Lung (tissue), 12 donors: ENCODE results near the gene GH1. TPM values are rescaled to one million over a fixed set of nuclear protein-coding genes. Genes with fewer than 3 reads are reported as not detected.
"Not testable (repeated sequence)": the region's sequence is repeated elsewhere in the genome, so short reads cannot be mapped to it uniquely, and the experiment has no call there.

ENCODE experiments used
- ATAC-seq: fragments of 200-7000 bp; cut with Tn5 transposase; one replicate; pipeline ENCODE4 v1.9.1; 2020; ENCODE audit warnings: moderate number of reproducible peaks; ENCODE audit not compliant: insufficient read depth, low FRiP score
- DNase-seq, 3 donors: peaks; one replicate each; pipeline ENCODE4 v3.0.0-alpha.2; 2013 to 2017
- H3K27ac ChIP-seq, 2 donors: one replicate each; pipeline ENCODE4 v1.5.1; 2013; ENCODE audit warnings: mild to moderate bottlenecking in 2 of 2, moderate library complexity in 2 of 2, control low read depth in 1 of 2, inconsistent platforms in 1 of 2, low read depth in 1 of 2, low read length in 1 of 2
- H3K27me3 ChIP-seq, 3 donors: one replicate each; pipeline ENCODE4 v1.5.1; 2013; ENCODE audit warnings: low read length in 2 of 3; ENCODE audit not compliant: control insufficient read depth in 3 of 3, insufficient read depth in 3 of 3
- H3K36me3 ChIP-seq, 4 donors: one replicate each; pipeline ENCODE4 v1.5.1; 2013; ENCODE audit warnings: low read length in 4 of 4, mild to moderate bottlenecking in 1 of 4, moderate library complexity in 1 of 4; ENCODE audit not compliant: control insufficient read depth in 4 of 4, insufficient read depth in 4 of 4
- H3K4me1 ChIP-seq, 5 donors: one replicate each; pipeline ENCODE4 v1.5.1; 2013; ENCODE audit warnings: low read length in 5 of 5, mild to moderate bottlenecking in 2 of 5, moderate library complexity in 1 of 5; ENCODE audit not compliant: control insufficient read depth in 5 of 5, insufficient read depth in 5 of 5
- H3K4me3 ChIP-seq: one replicate; pipeline ENCODE4 v1.5.1; 2013; ENCODE audit warnings: mild to moderate bottlenecking, control low read depth, moderate library complexity
- H3K9ac ChIP-seq, 2 donors: one replicate each; pipeline ENCODE4 v1.5.1; 2013; ENCODE audit warnings: low read length in 2 of 2, control low read depth in 1 of 2; ENCODE audit not compliant: insufficient read depth in 1 of 2
- H3K9me3 ChIP-seq, 4 donors: one replicate each; pipeline ENCODE4 v1.5.1; 2013; ENCODE audit warnings: low read length in 3 of 4, mild to moderate bottlenecking in 1 of 4, moderate library complexity in 1 of 4; ENCODE audit not compliant: control insufficient read depth in 4 of 4, insufficient read depth in 3 of 4
- CTCF ChIP-seq: IDR thresholded peaks from 2 replicates; pipeline ENCODE4 v1.5.1; 2012; ENCODE audit warnings: mild to moderate bottlenecking; ENCODE audit errors: control extremely low read depth, extremely low read depth
- WGBS, 2 donors: extraction: QIAGEN DNeasy Blood & Tissue Kit; methylation state at CpG; one replicate each; pipeline ENCODE4 v1.1.7; 2013; 5-methylcytosine and 5-hydroxymethylcytosine counted together
- polyA plus RNA-seq, 2 donors: library from polyadenylated mRNA; stranded (reverse); fragments of 200-250 nt; gene quantifications; one replicate each; pipeline ENCODE4 v1.2.1, GENCODE V29; 2013
- total RNA-seq, 2 donors: library from RNA; depleted of rRNA in 1 of 2; stranded (reverse); fragments of >200 nt in 1 of 2; gene quantifications; one replicate each; pipeline ENCODE4 v1.2.1, GENCODE V29; 2014 to 2021
- donor health status: control.
- donor health status: control.
- donor health status: Bipolar disorder and iron deficiency.
- donor health status: healthy.
- donor health status: DM: yes; HTN: yes; CAD: no.

Gene GH1
- total and polyA plus RNA-seq, 4 donors: not detected

DNA sequence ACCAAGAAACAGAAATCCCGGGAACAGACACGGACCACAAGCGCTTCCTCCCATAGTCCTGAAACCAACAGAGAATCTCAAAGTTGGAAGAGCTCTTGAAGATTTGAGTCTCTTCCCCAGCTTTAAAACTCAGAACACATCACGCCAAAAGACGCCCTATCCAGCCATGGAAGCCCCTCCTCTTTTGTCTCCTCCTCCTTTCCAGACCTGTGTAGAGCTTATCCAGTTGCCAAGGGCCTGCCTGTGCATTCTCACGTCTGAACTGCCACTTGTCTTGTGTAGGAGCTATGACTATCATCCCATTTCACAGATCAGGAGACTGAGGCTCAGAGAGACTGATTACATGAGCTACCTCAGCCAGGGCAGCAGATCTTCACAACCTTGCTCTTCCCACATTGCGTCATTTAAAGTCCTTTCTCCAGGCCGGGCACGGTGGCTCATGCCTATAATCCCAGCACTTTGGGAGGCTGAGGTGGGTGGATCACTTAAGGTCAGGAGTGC is 36.0 kb downstream of the GH1 start:
- H3K9ac ChIP-seq, H3K4me1 ChIP-seq, H3K4me3 ChIP-seq, DNase-seq, H3K36me3 ChIP-seq, H3K9me3 ChIP-seq, H3K27me3 ChIP-seq, H3K27ac ChIP-seq, ATAC-seq: not testable (repeated sequence)
- 81 to 85% methylated on average over 9 of the region's 9 CpGs for WGBS, 2 donors

DNA sequence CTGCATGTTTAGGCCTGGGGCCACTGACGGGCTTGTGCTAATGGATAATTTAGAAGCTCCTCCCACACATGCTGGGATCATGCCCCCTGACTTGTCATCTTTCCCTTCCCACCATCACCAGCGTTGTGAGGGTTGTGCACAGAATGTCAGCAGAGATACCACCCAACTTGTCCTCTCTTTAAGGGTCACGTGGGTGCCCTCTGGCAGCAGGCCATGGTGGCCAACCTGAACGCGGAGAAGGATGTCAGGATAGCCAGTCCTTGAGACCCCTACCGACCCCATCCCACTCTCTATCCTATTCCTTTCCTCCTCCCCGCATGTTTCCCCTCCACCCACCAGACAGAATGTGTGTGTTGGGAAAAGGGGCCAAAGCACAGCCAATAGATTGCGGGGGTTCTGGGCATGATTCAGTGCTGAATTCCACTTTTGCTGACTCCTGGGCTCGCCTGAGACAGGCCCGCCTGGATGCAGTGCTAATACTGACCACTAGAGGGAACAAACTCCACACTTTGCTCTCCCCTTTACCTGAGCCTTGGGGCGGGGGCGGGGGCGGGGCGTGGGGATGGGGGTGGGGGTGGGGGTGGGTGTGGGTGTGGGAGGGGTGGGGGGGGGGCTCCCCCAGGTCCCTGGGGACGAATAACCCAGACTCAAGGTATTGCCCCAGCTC is 36.6 kb downstream of the GH1 start, which contains the start of gene GH2:
GH2 (minus strand) TSS at position 10 of the 667 bp plus-strand sequence. CDS start 143 bp downstream, outside the sequence.
- WGBS, 2 donors: 40 to 43% methylated on average over 14 to 15 of the region's 15 CpGs
- Histone ChIP-seq H3K27ac (no peak within 1 kb of the TSS), H3K36me3 (no peaks in the 10 kb centered on the region), H3K4me3 (no peak within 1 kb of the TSS), H3K9ac (no peak within 1 kb of the TSS), H3K4me1 (peaks cover 0 to 2% (median 0%) of the 10 kb centered on the region in 5 donors), H3K9me3 (peaks cover 0 to 2% (median 0%) of the 10 kb centered on the region in 4 donors), H3K27me3 (peaks cover 0 to 3% (median 0%) of the 10 kb centered on the region in 3 donors)
- peak; percentile 36 to 47 (median 38) for DNase-seq
- peak; percentile 14 for TF ChIP-seq CTCF
- no peak for ATAC-seq

DNA sequence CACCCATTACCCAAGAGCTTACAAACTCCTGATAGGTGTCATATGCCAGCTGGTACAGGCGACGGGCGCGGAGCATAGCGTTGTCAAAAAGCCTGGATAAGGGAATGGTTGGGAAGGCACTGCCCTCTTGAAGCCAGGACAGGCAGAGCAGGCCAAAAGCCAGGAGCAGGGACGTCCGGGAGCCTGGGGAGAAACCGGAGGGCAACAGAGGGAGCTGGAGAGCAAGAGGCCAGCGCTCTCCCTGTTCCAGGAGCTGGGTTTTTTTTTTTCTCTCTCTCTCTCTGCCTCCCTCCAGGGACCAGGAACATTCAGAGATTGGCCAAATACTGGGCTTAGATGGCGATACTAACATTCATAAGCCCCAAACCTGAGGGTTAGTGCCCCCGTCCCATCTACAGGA is 37.3 kb downstream of the GH1 start:
- WGBS, 2 donors: 69 to 76% methylated on average over 9 to 11 of the region's 11 CpGs
- not testable (repeated sequence) for H3K27ac ChIP-seq, H3K36me3 ChIP-seq, H3K4me3 ChIP-seq, H3K9ac ChIP-seq, H3K4me1 ChIP-seq, DNase-seq, ATAC-seq, H3K9me3 ChIP-seq, H3K27me3 ChIP-seq

- ATAC-seq (no peak), DNase-seq (no peak)
- WGBS, 2 donors: 83 to 87% methylated on average over 12 of the region's 12 CpGs
- Histone ChIP-seq H3K4me1 (peaks cover 0 to 2% (median 0%) of the 10 kb centered on the region in 5 donors), H3K27ac (no peak overlapping the region), H3K9ac (no peak overlapping the region), H3K4me3 (no peak overlapping the region), H3K9me3 (peaks cover 0 to 2% (median 0%) of the 10 kb centered on the region in 4 donors), H3K27me3 (peaks cover 0 to 3% (median 0%) of the 10 kb centered on the region in 3 donors), H3K36me3 (no peaks in the 10 kb centered on the region)
- no peak for TF ChIP-seq CTCF
These were observed 37.9 kb downstream of the GH1 start for GRCh38 chr17:63880706-63881105.

- H3K9me3 ChIP-seq, DNase-seq, ATAC-seq, H3K9ac ChIP-seq, H3K27ac ChIP-seq, H3K27me3 ChIP-seq, H3K36me3 ChIP-seq, H3K4me3 ChIP-seq, H3K4me1 ChIP-seq: not testable (repeated sequence)
- WGBS, 2 donors: 85 to 90% methylated on average over 9 of the region's 9 CpGs
These were observed 40.2 kb downstream of the GH1 start for GRCh38 chr17:63878413-63878812.

GRCh38 chr17:63874693-63875092 is 43.9 kb downstream of the GH1 start:
- 88% methylated on average over 6 of the region's 6 CpGs for WGBS, 2 donors
- H3K9me3 ChIP-seq, H3K4me1 ChIP-seq, DNase-seq, H3K27me3 ChIP-seq, H3K4me3 ChIP-seq, H3K36me3 ChIP-seq, H3K27ac ChIP-seq, ATAC-seq, H3K9ac ChIP-seq: not testable (repeated sequence)
